HG02981 (cell line): ENCODE results near the gene ABHD6.
"Not testable (repeated sequence)": the region's sequence is repeated elsewhere in the genome, so short reads cannot be mapped to it uniquely, and the experiment has no call there.

Experiments used
- ATAC-seq: cut with Tn5 transposase; IDR thresholded peaks from one replicate; pipeline ENCODE4 v1.9.1; 2021; ENCODE audit warnings: mild to moderate bottlenecking, moderate library complexity; ENCODE audit not compliant: unreplicated experiment

The ABHD6 gene

DNA sequence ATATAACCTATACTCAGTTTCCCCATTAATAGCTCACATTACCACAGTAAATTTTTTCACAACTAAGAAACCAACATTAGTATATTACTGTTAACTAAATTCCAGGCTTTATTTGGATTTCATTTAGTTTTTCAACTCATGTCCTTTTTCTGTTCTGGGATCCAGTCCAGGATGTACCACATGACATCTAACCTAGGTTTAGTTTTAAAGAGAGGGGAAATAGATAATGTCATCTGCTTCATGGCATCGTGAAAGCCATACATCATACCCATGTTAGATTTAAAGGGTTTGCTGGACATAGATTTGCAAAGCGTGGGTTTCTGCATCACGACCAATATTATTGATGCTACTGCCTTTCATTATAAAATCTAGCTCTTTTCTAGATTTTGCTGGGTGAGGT lies 35.3 kb downstream of the ABHD6 start:
- ATAC-seq: no peak

DNA sequence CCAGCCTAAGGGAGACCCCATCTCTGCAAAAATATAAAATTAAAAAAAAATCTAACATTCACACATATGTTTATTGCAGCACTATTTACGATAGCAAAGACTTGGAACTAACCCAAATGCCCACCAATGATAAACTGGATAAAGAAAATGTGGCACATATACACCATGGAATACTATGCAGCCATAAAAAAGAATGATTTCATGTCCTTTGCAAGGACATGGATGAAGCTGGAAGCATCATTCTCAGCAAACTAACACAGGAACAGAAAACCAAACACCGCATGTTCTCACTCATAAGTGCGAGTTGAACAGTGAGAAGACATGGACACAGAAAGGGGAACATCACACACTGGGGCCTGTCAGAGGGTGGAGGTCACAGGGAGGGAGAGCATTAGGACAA lies 35.8 kb downstream of the ABHD6 start:
- not testable (repeated sequence) for ATAC-seq

DNA sequence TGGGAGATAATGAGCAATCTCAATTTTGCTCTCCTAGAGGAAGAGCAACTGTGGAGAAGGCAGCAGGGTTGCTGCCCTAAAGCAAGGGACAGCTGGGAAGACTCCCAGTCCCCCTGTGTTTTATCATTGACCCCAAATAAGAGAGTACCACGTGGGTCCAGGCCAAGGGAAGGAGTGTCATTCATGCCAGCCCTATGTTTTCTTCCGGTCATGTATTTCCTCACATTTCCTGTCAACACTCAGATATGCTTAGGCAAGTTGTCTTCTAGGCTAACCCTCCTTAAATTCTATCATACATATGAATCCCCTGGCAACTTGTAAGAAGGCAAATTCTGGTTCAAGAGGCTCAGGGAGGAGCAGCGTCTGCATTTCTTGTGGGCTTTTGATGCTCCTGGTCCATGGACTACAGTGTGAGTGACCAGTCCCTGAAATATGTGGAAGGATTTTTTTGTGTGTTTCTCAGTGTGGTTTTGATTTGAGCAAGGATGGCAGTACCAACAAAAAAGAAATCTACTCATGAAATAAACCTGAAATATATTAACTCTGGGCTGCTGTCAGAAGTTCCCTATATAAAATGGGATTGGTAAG lies 36.5 kb downstream of the ABHD6 start:
- no peak for ATAC-seq

DNA sequence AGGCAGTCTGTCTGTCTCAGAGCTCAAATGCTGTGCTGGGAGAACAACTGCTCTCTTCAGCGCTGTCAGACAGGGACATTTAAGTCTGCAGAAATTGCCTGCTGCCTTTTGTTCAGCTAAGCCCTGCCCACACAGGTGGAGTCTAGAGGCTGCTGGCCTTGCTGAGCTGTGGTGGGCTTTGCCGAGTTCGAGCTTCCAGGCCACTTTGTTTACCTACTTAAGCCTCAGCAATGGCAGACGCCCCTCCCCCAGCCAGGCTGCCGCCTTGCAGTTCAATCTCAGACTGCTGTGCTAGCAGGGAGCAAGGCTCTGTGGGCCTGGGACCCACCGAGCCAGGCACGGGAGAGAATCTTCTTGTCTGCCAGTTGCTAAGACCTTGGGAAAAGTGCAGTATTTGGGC lies 43.5 kb downstream of the ABHD6 start:
- no peak for ATAC-seq

DNA sequence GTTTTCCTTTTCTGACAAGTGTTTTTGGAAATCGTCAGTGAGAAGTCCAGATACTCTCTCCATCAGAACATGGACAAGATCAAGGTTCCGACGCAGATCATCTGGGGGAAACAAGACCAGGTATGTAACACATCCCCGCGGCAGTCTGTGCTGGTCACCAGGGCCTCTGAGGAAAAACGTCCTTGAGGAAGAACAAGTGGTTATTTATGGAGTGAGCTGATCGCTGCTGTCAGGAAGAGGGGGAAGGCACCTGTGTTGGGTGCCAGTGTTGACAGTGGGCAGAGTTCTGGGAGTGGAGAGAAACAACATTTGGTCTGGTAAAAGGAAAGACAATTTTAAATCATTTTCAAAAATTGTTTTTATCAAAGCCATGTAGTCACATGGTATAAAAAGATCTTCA lies 47.7 kb downstream of the ABHD6 start:
- ATAC-seq: no peak

DNA sequence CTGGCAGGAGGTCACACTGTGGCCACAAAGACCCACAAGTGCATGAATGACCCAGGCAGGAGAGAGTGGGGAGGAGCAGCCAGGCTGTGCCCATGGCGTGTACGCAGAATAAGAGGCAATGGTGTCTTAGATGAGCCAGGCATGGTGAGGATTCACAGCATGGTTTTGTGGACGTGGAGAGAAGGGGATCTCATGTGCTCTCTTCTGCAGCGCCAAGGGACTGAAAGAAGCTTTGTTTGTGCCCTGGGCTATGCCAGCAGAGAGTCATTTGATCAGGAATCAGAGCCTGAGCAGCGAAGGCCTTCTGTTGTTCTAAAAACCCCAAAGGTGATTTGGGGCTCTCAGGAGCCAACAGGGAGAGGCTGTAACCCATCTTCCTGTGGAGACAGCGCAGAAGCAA lies 49.8 kb downstream of the ABHD6 start:
- ATAC-seq: no peak

DNA sequence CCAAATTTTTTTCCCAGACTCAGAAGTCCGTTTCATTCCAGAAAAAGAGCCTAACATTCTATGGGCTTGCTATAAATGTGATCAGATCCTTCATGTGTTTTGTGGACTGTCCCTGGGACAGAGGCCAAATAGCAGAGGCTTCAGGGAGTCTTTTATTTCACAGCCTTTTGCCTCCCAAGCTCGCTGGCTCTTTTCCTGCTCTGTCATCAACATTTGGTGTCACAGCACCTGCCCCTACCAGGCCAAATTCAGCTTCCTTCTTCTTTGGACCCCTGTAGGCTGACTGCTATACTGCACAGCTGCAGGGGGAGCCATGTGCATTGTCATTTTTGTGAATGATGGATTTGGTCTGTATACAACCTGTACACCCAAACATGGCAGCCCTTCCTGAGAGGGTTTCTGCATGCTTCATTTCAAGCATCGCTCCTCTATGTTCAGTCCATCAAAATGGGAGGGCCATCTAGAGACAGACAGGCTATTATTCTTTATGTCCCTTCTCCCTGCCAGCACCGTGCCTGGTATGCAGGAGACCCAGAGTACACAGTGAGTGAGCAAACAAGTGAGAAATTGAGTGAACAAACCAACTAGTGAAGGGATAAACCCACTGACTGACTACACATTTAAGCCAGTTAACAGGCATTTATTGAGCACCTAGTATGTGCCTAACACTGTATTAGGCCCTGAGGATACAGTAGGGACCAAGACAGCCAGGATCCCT lies 50.6 kb downstream of the ABHD6 start:
- no peak for ATAC-seq

DNA sequence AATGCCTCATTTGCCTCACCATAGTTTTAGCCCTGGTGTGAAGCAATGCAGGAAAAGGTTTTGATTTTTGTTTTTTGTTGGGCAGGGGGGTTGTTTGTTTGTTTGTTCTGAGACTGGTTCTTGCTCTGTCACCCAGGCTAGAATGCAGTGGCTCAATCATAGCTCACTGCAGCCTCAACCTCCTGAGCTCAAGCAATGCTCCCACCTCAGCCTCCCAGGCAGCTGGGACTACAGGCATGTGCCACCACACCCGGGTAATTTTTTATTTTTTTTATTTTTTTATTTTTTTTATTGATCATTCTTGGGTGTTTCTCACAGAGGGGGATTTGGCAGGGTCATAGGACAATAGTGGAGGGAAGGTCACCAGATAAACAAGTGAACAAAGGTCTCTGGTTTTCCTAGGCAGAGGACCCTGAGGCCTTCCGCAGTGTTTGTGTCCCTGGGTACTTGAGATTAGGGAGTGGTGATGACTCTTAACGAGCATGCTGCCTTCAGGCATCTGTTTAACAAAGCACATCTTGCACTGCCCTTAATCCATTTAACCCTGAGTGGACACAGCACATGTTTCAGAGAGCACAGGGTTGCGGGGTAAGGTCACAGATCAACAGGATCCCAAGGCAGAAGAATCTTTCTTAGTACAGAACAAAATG lies 51.5 kb downstream of the ABHD6 start:
- not testable (repeated sequence) for ATAC-seq

DNA sequence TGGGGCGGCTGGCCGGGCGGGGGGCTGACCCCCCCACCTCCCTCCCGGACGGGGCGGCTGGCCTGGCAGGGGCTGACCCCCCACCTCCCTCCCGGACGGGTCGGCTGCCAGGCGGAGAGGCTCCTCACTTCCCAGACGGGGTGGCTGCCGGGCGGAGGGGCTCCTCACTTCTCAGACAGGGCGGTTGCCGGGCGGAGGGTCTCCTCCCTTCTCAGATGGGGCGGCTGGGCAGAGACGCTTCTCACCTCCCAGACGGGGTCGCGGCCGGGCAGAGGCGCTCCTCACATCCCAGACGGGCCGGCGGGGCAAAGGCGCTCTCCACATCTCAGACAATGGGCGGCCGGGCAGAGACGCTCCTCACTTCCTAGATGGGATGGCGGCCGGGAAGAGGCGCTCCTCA lies 52.9 kb downstream of the ABHD6 start:
- ATAC-seq: not testable (repeated sequence)

DNA sequence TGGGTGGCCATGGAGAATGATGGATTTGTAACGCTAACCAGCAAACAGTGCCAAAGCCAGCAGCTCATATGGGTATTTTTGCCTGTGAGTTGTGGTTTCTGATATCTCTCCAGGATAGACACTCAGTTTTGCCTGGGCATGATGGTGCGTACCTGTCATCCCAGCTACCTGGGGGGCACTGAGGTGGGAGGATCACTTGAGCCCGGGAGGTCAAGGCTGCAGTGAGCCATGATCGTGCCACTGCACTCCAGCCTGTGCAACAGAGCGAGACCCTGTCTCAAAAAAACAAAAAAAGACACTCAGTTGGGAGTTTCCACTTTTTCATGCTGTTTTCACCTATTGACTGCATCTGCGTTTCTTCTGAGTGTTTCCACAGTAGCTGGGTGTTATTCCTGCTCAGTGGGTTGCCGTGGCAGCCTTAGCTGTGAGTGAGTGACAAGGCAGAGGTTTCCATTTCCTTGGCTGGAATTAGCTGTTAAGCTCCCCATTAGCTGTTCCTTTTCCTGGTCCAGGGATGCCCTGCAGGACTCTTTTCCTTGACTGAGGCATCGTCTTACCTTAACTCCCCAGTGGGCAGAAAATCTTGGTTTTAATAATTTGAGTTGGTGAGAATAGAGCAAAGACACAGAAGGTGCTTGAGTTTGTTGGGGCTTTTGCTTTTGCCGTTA lies 54.2 kb downstream of the ABHD6 start:
- no peak for ATAC-seq

DNA sequence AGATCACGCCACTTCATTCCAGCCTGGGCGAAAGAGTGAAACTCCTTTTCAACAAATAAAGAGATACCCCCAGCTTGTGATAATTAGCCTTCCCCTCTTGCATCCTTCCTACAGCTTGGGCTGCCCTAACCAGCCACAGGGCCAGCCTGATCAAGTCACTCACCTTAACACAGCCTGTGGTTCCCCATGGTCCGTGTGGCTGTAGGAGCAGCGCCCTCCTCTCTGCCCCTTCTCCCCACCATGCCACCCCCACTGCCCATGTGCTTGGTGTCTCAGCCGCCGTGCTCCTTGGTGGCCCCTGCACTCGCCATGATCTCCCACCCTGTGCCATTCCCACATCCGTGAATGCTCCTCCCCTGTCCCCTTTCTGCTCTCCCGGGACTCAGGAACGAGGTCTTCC lies 55.3 kb downstream of the ABHD6 start:
- no peak for ATAC-seq

DNA sequence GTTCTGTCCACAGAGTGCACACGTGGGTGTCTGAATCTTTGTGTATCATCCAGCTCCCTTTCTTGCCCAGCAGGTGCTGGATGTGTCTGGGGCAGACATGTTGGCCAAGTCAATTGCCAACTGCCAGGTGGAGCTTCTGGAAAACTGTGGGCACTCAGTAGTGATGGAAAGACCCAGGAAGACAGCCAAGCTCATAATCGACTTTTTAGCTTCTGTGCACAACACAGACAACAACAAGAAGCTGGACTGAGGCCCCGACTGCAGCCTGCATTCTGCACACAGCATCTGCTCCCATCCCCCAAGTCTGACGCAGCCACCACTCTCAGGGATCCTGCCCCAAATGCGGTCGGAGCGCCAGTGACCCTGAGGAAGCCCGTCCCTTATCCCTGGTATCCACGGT lies 55.9 kb downstream of the ABHD6 start:
- no peak for ATAC-seq

DNA sequence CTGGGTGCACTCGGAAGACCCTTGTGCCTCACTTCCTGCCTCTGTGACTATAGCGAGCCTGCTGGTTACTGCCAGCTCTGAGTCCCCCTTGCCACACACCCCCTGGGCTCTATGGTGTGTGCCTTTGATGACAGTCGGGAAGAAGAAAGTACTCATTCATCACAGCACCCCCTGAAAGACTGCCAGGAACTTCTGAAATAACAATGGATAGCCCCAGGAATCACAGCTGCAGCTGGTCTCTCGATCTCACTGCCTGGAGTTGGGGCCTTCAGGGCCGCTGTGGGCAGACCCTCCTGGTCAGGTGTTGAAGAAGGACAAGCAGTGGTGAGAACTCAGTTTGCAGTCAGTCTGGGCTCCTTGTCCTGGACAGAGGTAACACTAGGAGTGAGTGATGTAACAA lies 58.7 kb downstream of the ABHD6 start:
- no peak for ATAC-seq

DNA sequence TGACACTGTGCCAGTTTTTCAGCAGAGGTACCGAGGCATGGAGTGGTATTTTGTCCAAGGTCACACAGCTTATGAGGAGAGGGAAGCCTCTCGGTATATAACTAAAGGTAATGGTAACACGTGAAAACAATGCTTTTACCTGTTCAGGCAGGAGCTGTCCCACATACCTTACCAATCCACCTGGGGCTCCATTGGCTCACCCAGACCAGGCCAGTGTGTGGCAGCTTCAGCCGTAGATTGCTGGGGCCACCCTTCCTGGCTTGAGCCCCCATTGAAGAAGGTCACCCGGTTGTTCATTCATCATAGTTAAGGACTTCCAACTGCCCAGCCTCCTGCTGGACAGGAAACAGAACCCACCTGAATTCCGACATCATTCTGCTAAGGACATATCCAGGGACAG lies 59.3 kb downstream of the ABHD6 start:
- no peak for ATAC-seq

DNA sequence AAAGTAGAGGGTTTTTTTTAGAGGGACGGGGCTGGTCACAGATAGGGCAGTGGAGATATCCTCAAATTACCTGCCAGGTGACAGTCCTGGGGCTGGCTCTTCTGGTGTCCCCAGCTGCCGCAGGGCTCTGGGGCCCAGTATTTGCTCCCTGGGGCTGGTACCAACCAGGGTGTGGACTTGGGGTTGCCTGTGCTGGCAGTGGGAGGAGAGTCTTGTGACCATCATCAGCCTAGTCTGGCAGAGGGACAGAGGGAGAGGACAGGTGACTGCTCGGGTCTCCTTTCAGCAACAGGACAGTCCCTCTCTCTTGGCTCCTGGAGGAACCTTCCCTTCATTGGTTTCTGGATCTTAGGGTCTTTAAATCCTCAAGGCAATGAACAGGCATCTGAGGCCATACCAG lies 60.6 kb downstream of the ABHD6 start:
- no peak for ATAC-seq

DNA sequence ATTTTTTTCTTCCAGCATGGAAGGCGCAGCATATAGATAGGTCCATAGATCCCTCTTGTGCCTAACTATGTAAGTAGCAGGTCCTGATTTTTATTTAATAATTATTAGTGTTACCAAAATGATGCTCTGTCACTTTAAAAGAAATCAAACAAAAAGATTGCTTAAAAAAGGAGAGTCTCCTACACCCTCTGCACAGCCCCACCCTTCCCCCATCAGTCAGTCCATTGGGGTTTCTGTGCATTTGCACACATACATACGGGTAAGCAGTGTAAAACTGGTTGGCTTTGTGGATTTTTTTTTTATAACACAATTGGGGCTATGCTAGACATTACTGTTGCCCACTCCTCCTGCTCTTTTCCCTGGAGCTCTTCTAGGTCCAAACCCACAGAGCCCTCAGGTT lies 61.5 kb downstream of the ABHD6 start:
- ATAC-seq: no peak

DNA sequence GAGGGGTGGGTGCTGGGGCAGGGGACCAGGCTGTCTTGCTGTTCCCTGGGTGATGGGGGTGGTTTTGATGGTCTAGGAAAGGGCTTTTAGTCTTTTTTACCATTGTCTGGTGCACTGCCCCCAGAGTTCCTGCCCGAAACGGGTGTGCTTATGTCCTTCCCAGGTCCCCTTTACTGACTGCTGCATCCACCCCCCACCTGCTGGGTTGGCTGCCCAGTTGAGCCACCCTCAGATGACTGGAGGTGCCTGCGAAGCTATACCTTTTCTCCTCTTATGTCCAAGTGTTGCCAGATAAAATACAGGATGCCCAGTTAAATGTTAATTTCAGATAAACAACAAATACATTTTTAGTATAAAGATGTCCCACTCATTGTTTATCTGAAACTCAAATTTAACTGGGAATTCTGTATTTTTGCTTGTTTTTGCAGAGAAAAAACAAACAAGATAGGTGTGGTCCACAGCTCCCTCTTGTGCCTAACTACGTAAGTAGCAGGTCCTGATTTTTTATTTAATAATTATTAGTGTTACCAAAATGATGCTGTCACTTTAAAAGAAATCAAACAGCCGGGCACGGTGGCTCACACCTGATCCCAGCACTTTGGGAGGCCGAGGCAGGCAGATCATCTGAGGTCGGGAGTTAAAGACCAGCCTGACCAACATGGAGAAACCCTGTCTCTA lies 62.4 kb downstream of the ABHD6 start:
- no peak for ATAC-seq

DNA sequence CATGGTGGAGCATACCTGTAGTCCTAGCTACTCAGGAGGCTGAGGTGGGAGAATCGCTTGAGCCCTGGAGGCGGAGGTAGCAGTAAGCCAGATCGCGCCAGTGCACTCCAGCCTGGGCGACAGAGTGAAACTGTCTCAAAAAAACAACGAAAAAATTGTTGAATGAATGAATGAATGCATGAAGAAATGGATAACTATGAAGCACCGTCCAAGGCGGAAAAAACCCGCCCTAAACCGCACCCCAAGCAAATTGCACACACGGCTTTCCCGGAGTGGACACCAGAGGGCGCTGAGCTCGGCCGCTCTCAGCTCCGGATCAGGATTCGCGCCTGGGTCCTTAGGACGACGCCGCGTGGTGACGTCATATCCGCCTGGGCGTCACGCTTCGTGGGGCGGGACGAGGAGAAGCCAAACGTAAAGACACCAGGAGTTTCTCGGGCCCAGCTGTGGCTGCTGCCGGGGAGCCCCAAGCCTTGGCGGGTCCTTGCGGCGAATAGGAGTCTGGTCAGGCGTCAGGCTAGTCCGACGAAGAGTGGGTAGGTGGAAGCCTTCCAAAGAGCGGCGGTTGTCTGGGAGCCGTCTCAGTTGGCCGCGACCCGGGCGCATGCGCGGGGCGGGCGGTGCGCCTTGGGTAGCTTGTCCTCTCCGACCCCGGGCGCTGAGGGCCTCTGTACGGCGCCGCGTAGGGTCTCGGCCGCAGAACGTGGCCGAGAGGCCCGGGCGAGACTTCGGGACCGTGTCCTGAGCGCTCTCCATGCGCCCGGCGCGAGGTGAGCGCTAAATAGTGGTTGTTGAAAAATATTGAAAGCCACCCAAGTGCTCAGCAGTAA lies 68.5 kb downstream of the ABHD6 start, which contains the start of the genes HTD2 and RPP14:
TSS of gene HTD2 (plus strand) at position 639 of the 830 bp plus-strand sequence. CDS start 11,094 bp downstream, outside the sequence.
TSS of gene RPP14 (plus strand) at position 364 of the 830 bp plus-strand sequence. CDS start 4,085 bp downstream, outside the sequence.
- peak; percentile 84 for ATAC-seq

DNA sequence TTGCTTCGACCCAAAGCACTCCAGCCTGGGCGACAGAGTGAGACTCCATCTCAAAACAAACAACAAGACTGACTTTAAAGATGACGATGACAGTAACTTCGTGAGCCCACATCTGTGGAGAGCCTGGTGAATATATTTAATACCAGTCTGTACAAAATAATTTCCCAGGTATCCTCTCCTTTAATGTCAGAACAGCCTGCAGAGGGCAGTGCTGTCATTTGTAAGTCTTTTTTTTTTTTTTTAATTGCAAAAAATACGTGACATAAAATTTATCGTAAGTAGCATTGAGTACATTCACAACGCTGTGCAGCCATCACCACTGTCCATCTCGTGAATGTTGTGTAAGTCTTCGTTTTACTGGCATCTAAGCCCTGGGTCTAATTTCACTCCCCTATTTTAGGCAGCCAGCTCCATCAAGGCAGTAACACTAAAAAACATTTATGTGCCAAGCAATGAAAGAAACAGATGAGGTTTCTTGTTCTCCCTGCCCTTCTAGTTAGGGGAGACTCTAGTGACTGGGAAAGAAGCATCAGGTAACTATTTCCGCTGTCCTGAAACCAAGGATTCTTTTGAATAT lies 70.1 kb downstream of the ABHD6 start:
- no peak for ATAC-seq

DNA sequence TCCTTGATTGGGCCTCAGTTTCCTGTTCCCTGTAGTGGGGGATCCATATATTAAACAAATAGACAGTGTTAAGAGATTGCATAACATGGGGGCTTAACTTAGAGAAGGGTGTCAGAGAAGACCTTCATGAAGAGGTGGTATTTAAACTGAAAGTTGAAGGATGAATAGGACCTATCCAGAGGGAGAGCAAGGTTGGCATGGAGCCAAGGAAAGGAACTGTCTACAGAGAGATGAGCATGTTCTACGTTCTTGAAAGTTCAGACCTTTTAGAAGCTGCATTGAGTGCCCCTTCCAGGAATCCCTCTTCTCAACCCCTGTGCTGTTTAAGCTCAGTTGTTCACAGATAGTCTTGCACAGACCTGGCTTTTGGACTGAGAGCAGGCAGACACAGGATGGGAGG lies 71.1 kb downstream of the ABHD6 start:
- ATAC-seq: no peak
